Loucy (cell line): ENCODE results near the gene NIPBL.

ENCODE experiments used
- EZH2phosphoT487 ChIP-seq: fragments of 200-600 bp; IDR thresholded peaks from 2 replicates; pipeline ENCODE4 v1.6.1; 2018; ENCODE audit warnings: antibody characterized with exemption, mild to moderate bottlenecking, moderate library complexity, borderline replicate concordance
- TF ChIP-seq, protein P1 (sequence below): fragments of 200-600 bp; sonication (generic); conservative IDR thresholded peaks from 2 replicates; pipeline ENCODE4 v1.5.1; 2014; ENCODE audit warnings: mild to moderate bottlenecking, antibody characterized with exemption, low read length

- TF ChIP-seq, protein P1, sequence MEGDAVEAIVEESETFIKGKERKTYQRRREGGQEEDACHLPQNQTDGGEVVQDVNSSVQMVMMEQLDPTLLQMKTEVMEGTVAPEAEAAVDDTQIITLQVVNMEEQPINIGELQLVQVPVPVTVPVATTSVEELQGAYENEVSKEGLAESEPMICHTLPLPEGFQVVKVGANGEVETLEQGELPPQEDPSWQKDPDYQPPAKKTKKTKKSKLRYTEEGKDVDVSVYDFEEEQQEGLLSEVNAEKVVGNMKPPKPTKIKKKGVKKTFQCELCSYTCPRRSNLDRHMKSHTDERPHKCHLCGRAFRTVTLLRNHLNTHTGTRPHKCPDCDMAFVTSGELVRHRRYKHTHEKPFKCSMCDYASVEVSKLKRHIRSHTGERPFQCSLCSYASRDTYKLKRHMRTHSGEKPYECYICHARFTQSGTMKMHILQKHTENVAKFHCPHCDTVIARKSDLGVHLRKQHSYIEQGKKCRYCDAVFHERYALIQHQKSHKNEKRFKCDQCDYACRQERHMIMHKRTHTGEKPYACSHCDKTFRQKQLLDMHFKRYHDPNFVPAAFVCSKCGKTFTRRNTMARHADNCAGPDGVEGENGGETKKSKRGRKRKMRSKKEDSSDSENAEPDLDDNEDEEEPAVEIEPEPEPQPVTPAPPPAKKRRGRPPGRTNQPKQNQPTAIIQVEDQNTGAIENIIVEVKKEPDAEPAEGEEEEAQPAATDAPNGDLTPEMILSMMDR = no peak
- no peak for TF ChIP-seq EZH2phosphoT487
Measured at GRCh38 chr5:37015795-37016666, 139.5 kb downstream of the NIPBL start.
